ENCODE measurements around the gene EXPH5. TPM values are rescaled to one million over a fixed set of nuclear protein-coding genes. Genes with fewer than 3 reads are reported as not detected.
A peak's percentile ranks its signal among the peaks of the same experiment; 100 is the strongest.

EXPH5 gene
- total and polyA plus RNA-seq, 2 of the 8 experiments (the other 6 are each of a cell fraction or from before 2014, with no cell fraction given) = 1.1 to 11.5 TPM

GRCh38 chr11:108592591-108593213 lies 866 bp downstream of the EXPH5 start (continued):
- TF ChIP-seq JUN (IDR thresholded peaks at IDR 0.05; ENCODE audit: low read depth, low read length) (no peak), HDAC6 (IDR thresholded peaks at IDR 0.05; ENCODE audit: low read depth, low read length) (no peak), CHD2 (IDR thresholded peaks at IDR 0.05; ENCODE audit: low read length) (no peak), RNF2 (IDR thresholded peaks at IDR 0.05; ENCODE audit: borderline replicate concordance, low read depth, low read length, missing control alignments, poor library complexity, severe bottlenecking) (peak; percentile 32), SUZ12 (IDR thresholded peaks at IDR 0.05; ENCODE audit: low read length) (peak; percentile 32; the same call in 1 of the 2 replicates), SRF (IDR thresholded peaks at IDR 0.05; ENCODE audit: low read depth, low read length) (no peak), MAX (IDR thresholded peaks at IDR 0.05) (peak; percentile 88), FOSL1 (IDR thresholded peaks at IDR 0.05; ENCODE audit: insufficient read depth, low read depth, low read length) (no peak), POLR2AphosphoS5 (IDR thresholded peaks at IDR 0.05; ENCODE audit: low read depth, low read length) (no peak), CHD7 (IDR thresholded peaks at IDR 0.05; ENCODE audit: insufficient replicate concordance, low read length) (no peak)
